Astrocyte (in vitro differentiated cells and primary cell): ENCODE results near the gene CNTNAP4. TPM values are rescaled to one million over a fixed set of nuclear protein-coding genes. Genes with fewer than 3 reads are reported as not detected.

ENCODE experiments used
- DNase-seq: peaks from one replicate; pipeline ENCODE4 v3.0.0-alpha.2; 2010; ENCODE audit warnings: low read depth
- FAIRE-seq: peaks from 2 replicates; lab custom pipeline; 2011; peaks lifted over from hg19 to GRCh38; lab: Jason Lieb, UNC
- H2AFZ ChIP-seq: 2 replicates; pipeline ENCODE4 v1.6.0; 2012; ENCODE audit warnings: low read depth, low read length, inconsistent platforms
- H3K27ac ChIP-seq: 2 replicates; pipeline ENCODE4 v1.5.1; 2011; ENCODE audit warnings: low read depth, low read length, inconsistent platforms
- H3K27me3 ChIP-seq: 2 replicates; pipeline ENCODE4 v1.6.0; 2011; ENCODE audit warnings: low read length, inconsistent platforms; ENCODE audit not compliant: insufficient read depth
- H3K36me3 ChIP-seq: 2 replicates; pipeline ENCODE4 v1.5.1; 2011; ENCODE audit warnings: low read length, inconsistent platforms; ENCODE audit not compliant: insufficient read depth
- H3K4me1 ChIP-seq: 2 replicates; pipeline ENCODE4 v1.5.1; 2011; ENCODE audit warnings: low read length, inconsistent platforms; ENCODE audit not compliant: insufficient read depth
- H3K4me2 ChIP-seq: 2 replicates; pipeline ENCODE4 v1.6.0; 2012; ENCODE audit warnings: low read length, inconsistent platforms
- H3K4me3 ChIP-seq: 2 replicates; pipeline ENCODE4 v1.5.1; 2011; ENCODE audit warnings: low read depth, mild to moderate bottlenecking, low read length, inconsistent platforms; ENCODE audit not compliant: insufficient read depth
- H3K79me2 ChIP-seq: 2 replicates; pipeline ENCODE4 v1.6.0; 2012; ENCODE audit warnings: mild to moderate bottlenecking, low read length, inconsistent platforms; ENCODE audit not compliant: insufficient read depth
- H3K9ac ChIP-seq: 2 replicates; pipeline ENCODE4 v1.6.0; 2012; ENCODE audit warnings: mild to moderate bottlenecking, low read length, inconsistent platforms
- H3K9me3 ChIP-seq: 2 replicates; pipeline ENCODE4 v1.5.1; 2012; ENCODE audit warnings: low read depth, mild to moderate bottlenecking, low read length, inconsistent platforms; ENCODE audit not compliant: insufficient read depth
- H4K20me1 ChIP-seq: 2 replicates; pipeline ENCODE4 v1.6.0; 2012; ENCODE audit warnings: low read length, inconsistent platforms; ENCODE audit not compliant: insufficient read depth
- H3K27ac Mint-ChIP-seq: one replicate; pipeline ENCODE4 v1.8.0; 2021; ENCODE audit warnings: mild to moderate bottlenecking, mixed read lengths; ENCODE audit not compliant: unreplicated experiment
- H3K27me3 Mint-ChIP-seq: one replicate; pipeline ENCODE4 v1.8.0; 2021; ENCODE audit warnings: low read depth, mixed read lengths; ENCODE audit not compliant: unreplicated experiment
- H3K36me3 Mint-ChIP-seq: one replicate; pipeline ENCODE4 v1.8.0; 2021; ENCODE audit warnings: low read depth, mixed read lengths; ENCODE audit not compliant: unreplicated experiment
- H3K4me1 Mint-ChIP-seq: one replicate; pipeline ENCODE4 v1.8.0; 2021; ENCODE audit warnings: low read depth, mixed read lengths; ENCODE audit not compliant: unreplicated experiment
- H3K4me3 Mint-ChIP-seq: one replicate; pipeline ENCODE4 v1.8.0; 2021; ENCODE audit warnings: mild to moderate bottlenecking, moderate library complexity, mixed read lengths; ENCODE audit not compliant: unreplicated experiment
- H3K9me3 Mint-ChIP-seq: one replicate; pipeline ENCODE4 v1.8.0; 2021; ENCODE audit warnings: mild to moderate bottlenecking, mixed read lengths; ENCODE audit not compliant: unreplicated experiment
- EZH2 ChIP-seq: IDR thresholded peaks from 2 replicates; pipeline ENCODE4 v1.6.1; 2012; ENCODE audit warnings: mild to moderate bottlenecking, low read length, inconsistent platforms; ENCODE audit not compliant: insufficient read depth
- total RNA-seq: library from RNA; stranded (reverse); gene quantifications from 2 replicates; pipeline ENCODE4 v1.2.1, GENCODE V29; 2021
- TF ChIP-seq, protein P1 (sequence below): IDR thresholded peaks from 2 replicates; pipeline ENCODE4 v1.5.1; 2011; ENCODE audit warnings: low read depth, mild to moderate bottlenecking, inconsistent platforms, low read length, moderate library complexity; ENCODE audit not compliant: insufficient read depth

CNTNAP4 gene
- total RNA-seq, 1 donor from 2014 or later: not detected

- no peaks in the 10 kb centered on the region for H3K36me3 ChIP-seq
- H3K4me1 Mint-ChIP-seq: no peaks in the 10 kb centered on the region
- H3K27me3 Mint-ChIP-seq: no peaks in the 10 kb centered on the region
- TF ChIP-seq, protein P1, sequence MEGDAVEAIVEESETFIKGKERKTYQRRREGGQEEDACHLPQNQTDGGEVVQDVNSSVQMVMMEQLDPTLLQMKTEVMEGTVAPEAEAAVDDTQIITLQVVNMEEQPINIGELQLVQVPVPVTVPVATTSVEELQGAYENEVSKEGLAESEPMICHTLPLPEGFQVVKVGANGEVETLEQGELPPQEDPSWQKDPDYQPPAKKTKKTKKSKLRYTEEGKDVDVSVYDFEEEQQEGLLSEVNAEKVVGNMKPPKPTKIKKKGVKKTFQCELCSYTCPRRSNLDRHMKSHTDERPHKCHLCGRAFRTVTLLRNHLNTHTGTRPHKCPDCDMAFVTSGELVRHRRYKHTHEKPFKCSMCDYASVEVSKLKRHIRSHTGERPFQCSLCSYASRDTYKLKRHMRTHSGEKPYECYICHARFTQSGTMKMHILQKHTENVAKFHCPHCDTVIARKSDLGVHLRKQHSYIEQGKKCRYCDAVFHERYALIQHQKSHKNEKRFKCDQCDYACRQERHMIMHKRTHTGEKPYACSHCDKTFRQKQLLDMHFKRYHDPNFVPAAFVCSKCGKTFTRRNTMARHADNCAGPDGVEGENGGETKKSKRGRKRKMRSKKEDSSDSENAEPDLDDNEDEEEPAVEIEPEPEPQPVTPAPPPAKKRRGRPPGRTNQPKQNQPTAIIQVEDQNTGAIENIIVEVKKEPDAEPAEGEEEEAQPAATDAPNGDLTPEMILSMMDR: no peak
- no peak for TF ChIP-seq EZH2
- H3K4me1 ChIP-seq: no peaks in the 10 kb centered on the region
- H3K79me2 ChIP-seq: no peaks in the 10 kb centered on the region
- no peaks in the 10 kb centered on the region for H3K27me3 ChIP-seq
- no peaks in the 10 kb centered on the region for H3K36me3 Mint-ChIP-seq
- H2AFZ ChIP-seq: no peak overlapping the region
- H3K4me3 ChIP-seq: no peak overlapping the region
- no peaks in the 10 kb centered on the region for H4K20me1 ChIP-seq
- DNase-seq (no peak), FAIRE-seq (no peak)
- H3K4me2 ChIP-seq: no peak overlapping the region
- H3K9me3 Mint-ChIP-seq: peaks cover 5% of the 10 kb centered on the region
- H3K9ac ChIP-seq: no peak overlapping the region
- H3K27ac ChIP-seq: no peak overlapping the region
- H3K27ac Mint-ChIP-seq: no peak overlapping the region
- H3K9me3 ChIP-seq: peaks cover 3% of the 10 kb centered on the region
- no peak overlapping the region for H3K4me3 Mint-ChIP-seq
Observed at GRCh38 chr16:76318565-76318964, 41.4 kb downstream of the CNTNAP4 start.

- Histone ChIP-seq H2AFZ (no peak overlapping the region), H3K4me1 (no peaks in the 10 kb centered on the region), H3K36me3 (no peaks in the 10 kb centered on the region), H3K9me3 (peaks cover 6% of the 10 kb centered on the region), H4K20me1 (no peaks in the 10 kb centered on the region), H3K4me3 (no peak overlapping the region), H3K79me2 (no peaks in the 10 kb centered on the region), H3K9ac (no peak overlapping the region), H3K4me2 (no peak overlapping the region), H3K27ac (no peak overlapping the region), H3K27me3 (no peaks in the 10 kb centered on the region)
- Mint-ChIP-seq H3K36me3 (no peaks in the 10 kb centered on the region), H3K27me3 (no peaks in the 10 kb centered on the region), H3K4me1 (no peaks in the 10 kb centered on the region), H3K27ac (no peak overlapping the region), H3K4me3 (no peak overlapping the region), H3K9me3 (peaks cover 2% of the 10 kb centered on the region)
- TF ChIP-seq EZH2: no peak
- TF ChIP-seq, protein P1: no peak
- FAIRE-seq: no peak
- no peak for DNase-seq
Observed at GRCh38 chr16:76329106-76329505, 51.9 kb downstream of the CNTNAP4 start.

DNA sequence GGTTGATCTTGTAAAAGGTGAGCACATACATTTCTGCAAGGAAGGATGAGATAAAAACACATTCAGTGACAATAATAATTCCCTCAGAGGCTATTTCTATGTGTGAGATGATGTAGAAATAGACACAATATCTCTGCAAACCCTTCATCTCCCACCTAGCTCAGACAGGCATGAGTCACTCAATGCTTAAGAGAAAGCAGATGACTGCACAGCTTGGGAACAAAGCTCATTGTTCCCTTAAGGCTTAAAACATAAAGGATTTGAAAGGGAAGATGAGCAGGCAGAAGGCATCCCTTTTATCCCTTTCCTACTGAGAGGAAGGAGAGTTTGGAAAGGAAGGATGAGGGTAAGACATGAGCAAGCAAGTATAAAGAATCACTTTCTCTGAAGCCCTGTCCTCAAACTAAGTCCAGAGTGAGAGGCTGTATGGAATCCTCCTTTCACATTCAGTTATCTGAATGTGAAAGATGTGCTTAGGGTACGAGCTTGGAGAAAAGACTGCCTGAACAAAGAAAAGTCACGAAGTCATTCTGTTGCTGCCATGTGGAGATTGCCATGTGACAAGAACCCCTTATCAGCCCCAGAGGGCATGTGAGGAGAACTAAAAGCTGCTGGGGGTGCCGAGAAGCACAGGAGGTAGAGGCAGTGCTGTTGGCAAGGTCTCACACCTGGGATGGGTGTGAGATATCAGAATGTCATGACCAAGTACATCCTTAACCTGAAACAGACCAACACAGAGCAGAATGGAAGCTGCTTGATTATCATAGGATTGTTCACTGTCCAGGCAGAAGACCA lies 58.2 kb downstream of the CNTNAP4 start:
- no peak for FAIRE-seq
- no peak overlapping the region for H2AFZ ChIP-seq
- H3K4me1 Mint-ChIP-seq: no peaks in the 10 kb centered on the region
- no peaks in the 10 kb centered on the region for H3K27me3 Mint-ChIP-seq
- no peak for DNase-seq
- H3K4me2 ChIP-seq: no peak overlapping the region
- no peaks in the 10 kb centered on the region for H3K36me3 Mint-ChIP-seq
- no peak overlapping the region for H3K27ac ChIP-seq
- peaks cover 9% of the 10 kb centered on the region for H3K9me3 Mint-ChIP-seq
- no peaks in the 10 kb centered on the region for H3K9me3 ChIP-seq
- no peaks in the 10 kb centered on the region for H3K4me1 ChIP-seq
- H4K20me1 ChIP-seq: no peaks in the 10 kb centered on the region
- H3K79me2 ChIP-seq: no peaks in the 10 kb centered on the region
- no peak overlapping the region for H3K27ac Mint-ChIP-seq
- no peak overlapping the region for H3K9ac ChIP-seq
- no peak overlapping the region for H3K4me3 Mint-ChIP-seq
- no peak overlapping the region for H3K4me3 ChIP-seq
- TF ChIP-seq, protein P1: no peak
- no peak for TF ChIP-seq EZH2
- H3K36me3 ChIP-seq: no peaks in the 10 kb centered on the region
- no peaks in the 10 kb centered on the region for H3K27me3 ChIP-seq
